ENCODE measurements around the gene BET1L.

GRCh38 chr11:215581-216037 lies 8.4 kb upstream of the BET1L start:
- no peak for TF ChIP-seq CTCF (IDR thresholded peaks at IDR 0.05 in 2 of 3, conservative IDR thresholded peaks at IDR 0.05 in 1 of 3; ENCODE audit: control insufficient read depth in 2 of 3, extremely low read depth in 1 of 3, insufficient read depth in 1 of 3, low read depth in 3 of 3, low read length in 3 of 3)
- no peak for TF ChIP-seq EP300 (IDR thresholded peaks at IDR 0.05; ENCODE audit: borderline replicate concordance in 1 of 2, control insufficient read depth in 1 of 2, low read depth in 2 of 2, low read length in 2 of 2)
- no peak for TF ChIP-seq TARDBP (IDR thresholded peaks at IDR 0.05; ENCODE audit: borderline replicate concordance)
- no peak for TF ChIP-seq SMC3 (IDR thresholded peaks at IDR 0.05; ENCODE audit: borderline replicate concordance, low read length)

Measured in GM12878 (cell line).